Measurements from ENCODE around the gene UST. TPM values are rescaled to one million over a fixed set of nuclear protein-coding genes. Genes with fewer than 3 reads are reported as not detected.

UST gene
- total and polyA plus RNA-seq, 2 experiments from 2014 or later = 2.9 to 4.0 TPM

DNA sequence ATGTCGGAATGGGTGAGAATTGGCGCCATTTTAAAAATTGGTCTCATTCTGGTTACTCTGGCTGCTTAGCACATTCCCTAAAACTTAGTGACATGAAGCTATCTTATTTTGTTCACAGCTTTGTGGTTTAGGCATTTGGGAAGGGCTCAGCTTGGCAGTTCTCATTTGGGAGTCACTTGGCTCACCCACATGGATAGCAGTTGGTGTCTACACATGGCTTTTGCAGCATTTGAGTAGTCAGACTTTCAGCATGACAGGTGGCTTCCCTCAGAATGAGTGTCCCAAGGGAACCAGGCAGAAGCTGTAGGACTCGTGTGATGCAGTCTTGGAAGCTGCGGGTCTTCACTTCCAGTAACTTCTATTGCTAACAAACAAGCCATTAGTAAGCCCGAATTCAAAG, 64.6 kb downstream of the UST start:
- TF ChIP-seq, protein P1, sequence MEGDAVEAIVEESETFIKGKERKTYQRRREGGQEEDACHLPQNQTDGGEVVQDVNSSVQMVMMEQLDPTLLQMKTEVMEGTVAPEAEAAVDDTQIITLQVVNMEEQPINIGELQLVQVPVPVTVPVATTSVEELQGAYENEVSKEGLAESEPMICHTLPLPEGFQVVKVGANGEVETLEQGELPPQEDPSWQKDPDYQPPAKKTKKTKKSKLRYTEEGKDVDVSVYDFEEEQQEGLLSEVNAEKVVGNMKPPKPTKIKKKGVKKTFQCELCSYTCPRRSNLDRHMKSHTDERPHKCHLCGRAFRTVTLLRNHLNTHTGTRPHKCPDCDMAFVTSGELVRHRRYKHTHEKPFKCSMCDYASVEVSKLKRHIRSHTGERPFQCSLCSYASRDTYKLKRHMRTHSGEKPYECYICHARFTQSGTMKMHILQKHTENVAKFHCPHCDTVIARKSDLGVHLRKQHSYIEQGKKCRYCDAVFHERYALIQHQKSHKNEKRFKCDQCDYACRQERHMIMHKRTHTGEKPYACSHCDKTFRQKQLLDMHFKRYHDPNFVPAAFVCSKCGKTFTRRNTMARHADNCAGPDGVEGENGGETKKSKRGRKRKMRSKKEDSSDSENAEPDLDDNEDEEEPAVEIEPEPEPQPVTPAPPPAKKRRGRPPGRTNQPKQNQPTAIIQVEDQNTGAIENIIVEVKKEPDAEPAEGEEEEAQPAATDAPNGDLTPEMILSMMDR (IDR thresholded peaks at IDR 0.05; ENCODE audit: low read depth, low read length) = no peak
- Histone ChIP-seq H3K4me1 (ENCODE audit: low read depth) (no peaks in the 10 kb centered on the region), H3K36me3 (no peaks in the 10 kb centered on the region), H3K4me3 (no peak overlapping the region), H3K27me3 (no peaks in the 10 kb centered on the region), H3K27ac (no peak overlapping the region), H3K9me3 (ENCODE audit: low read depth) (no peaks in the 10 kb centered on the region)
- peak in 1 of 2 donors; percentile 10 for DNase-seq (ENCODE audit: low read depth in 1 of 2, low spot score in 1 of 2)

DNA sequence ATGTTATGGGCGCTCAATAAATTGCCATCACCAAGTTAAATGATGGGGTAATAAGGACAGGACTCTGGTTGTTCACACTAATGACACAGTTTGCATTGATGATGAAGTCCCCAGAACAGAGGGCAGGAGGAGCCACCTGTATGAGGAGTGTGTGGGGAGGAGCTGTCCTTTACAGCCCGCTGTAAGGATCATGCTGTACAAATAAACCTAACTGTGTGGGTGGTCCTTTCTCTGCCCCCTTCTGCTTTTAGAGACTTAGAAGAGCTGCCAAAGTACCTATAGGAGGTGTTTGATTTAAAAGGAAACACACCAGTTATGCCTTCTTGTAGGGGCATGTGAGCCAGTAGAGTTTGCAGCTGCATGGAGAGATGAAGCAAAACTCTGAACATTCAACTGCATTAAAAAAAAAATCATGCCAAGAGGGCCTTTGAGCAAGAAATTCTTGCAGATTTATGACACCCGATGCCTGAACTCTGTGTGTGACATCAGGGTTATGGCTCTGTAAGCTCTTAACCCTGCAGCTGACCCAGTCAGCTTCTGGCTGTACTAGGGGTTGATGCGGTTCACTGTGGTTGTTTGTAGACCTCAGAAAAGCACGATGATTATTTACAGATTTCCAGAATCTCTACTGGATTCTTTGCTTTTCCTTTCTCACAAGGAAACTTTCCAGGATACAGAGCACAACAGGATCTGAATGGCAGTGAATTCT, 67.4 kb downstream of the UST start:
- Histone ChIP-seq H3K27ac (no peak overlapping the region), H3K36me3 (no peaks in the 10 kb centered on the region), H3K27me3 (no peaks in the 10 kb centered on the region), H3K4me1 (ENCODE audit: low read depth) (no peaks in the 10 kb centered on the region), H3K4me3 (no peak overlapping the region), H3K9me3 (ENCODE audit: low read depth) (no peaks in the 10 kb centered on the region)
- TF ChIP-seq, protein P1 (IDR thresholded peaks at IDR 0.05; ENCODE audit: low read depth, low read length) = no peak
- DNase-seq (ENCODE audit: low read depth in 1 of 2, low spot score in 1 of 2) = no peak

DNA sequence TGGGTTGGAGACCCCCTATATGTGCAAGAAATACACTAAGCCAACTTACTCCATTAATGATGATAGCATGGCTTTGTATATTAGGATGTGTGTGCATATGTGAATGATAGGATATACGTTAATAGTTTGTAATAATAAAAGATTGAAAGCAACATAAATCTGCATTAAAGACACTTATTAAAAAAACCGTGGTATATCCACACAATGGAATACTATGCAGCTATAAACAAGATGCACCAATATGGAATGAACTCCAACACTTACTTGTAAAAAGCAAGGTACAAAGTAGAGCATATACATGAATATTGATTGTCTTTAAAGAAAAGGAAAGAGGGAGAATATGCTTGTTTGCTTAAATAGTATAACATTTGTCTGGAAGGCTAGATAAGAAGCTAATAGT, 68.0 kb downstream of the UST start:
- Histone ChIP-seq H3K27me3 (no peaks in the 10 kb centered on the region), H3K4me3 (no peak overlapping the region), H3K4me1 (ENCODE audit: low read depth) (no peaks in the 10 kb centered on the region), H3K27ac (no peak overlapping the region), H3K9me3 (ENCODE audit: low read depth) (no peaks in the 10 kb centered on the region), H3K36me3 (no peaks in the 10 kb centered on the region)
- DNase-seq (ENCODE audit: low read depth in 1 of 2, low spot score in 1 of 2) = no peak
- TF ChIP-seq, protein P1 (IDR thresholded peaks at IDR 0.05; ENCODE audit: low read depth, low read length) = no peak

DNA sequence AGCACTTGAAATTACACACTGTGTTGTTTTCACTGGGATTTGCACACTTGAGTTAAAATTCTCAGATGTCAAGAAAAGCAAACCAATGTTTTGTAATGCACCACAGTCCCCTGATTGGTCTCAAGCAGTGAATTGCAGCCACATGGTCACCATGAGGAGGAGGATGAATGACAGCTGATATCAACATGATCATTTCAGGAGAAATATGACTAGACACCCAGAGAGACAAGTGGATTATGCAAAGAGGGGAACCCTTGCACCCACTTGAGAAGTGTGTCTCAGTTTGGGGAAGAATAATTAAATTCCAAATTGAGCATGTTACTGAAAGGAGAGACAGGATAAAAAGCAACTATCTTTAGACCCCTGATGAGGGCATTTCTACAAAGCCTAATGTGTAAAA, 69.3 kb downstream of the UST start:
- Histone ChIP-seq H3K27me3 (no peaks in the 10 kb centered on the region), H3K4me3 (no peak overlapping the region), H3K36me3 (no peaks in the 10 kb centered on the region), H3K9me3 (ENCODE audit: low read depth) (no peaks in the 10 kb centered on the region), H3K27ac (no peak overlapping the region), H3K4me1 (ENCODE audit: low read depth) (no peaks in the 10 kb centered on the region)
- TF ChIP-seq, protein P1 (IDR thresholded peaks at IDR 0.05; ENCODE audit: low read depth, low read length) = no peak
- DNase-seq (ENCODE audit: low read depth in 1 of 2, low spot score in 1 of 2) = no peak

DNA sequence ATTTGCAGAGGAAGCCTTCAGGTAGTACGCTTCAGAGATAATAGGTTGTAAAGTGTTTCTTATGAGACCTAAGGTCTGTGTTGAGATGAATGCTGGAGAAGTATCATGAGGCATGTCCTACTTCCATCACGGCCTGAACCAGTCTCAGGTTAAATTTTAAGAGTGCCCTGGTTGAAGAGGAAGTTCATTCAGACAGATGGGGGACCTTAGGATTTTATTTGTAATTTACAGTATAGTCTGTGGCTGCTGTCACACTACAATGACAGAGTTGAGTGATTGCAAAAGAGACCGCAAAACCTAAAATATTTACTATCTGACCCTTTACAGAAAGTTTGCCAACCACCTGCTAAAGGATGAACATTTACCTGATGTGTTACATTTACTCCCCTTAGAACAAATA, 70.9 kb downstream of the UST start:
- TF ChIP-seq, protein P1 (IDR thresholded peaks at IDR 0.05; ENCODE audit: low read depth, low read length) = no peak
- Histone ChIP-seq H3K27me3 (no peaks in the 10 kb centered on the region), H3K4me3 (no peak overlapping the region), H3K9me3 (ENCODE audit: low read depth) (no peaks in the 10 kb centered on the region), H3K36me3 (no peaks in the 10 kb centered on the region), H3K27ac (no peak overlapping the region), H3K4me1 (ENCODE audit: low read depth) (no peaks in the 10 kb centered on the region)
- DNase-seq (ENCODE audit: low read depth in 1 of 2, low spot score in 1 of 2) = no peak

Data from cardiac muscle cell (in vitro differentiated cells and primary cell).